Measurements from ENCODE around the gene ARVCF. TPM values are rescaled to one million over a fixed set of nuclear protein-coding genes. Genes with fewer than 3 reads are reported as not detected.

Gene ARVCF
- total RNA-seq, 1 donor from 2014 or later: 31.7 TPM

DNA sequence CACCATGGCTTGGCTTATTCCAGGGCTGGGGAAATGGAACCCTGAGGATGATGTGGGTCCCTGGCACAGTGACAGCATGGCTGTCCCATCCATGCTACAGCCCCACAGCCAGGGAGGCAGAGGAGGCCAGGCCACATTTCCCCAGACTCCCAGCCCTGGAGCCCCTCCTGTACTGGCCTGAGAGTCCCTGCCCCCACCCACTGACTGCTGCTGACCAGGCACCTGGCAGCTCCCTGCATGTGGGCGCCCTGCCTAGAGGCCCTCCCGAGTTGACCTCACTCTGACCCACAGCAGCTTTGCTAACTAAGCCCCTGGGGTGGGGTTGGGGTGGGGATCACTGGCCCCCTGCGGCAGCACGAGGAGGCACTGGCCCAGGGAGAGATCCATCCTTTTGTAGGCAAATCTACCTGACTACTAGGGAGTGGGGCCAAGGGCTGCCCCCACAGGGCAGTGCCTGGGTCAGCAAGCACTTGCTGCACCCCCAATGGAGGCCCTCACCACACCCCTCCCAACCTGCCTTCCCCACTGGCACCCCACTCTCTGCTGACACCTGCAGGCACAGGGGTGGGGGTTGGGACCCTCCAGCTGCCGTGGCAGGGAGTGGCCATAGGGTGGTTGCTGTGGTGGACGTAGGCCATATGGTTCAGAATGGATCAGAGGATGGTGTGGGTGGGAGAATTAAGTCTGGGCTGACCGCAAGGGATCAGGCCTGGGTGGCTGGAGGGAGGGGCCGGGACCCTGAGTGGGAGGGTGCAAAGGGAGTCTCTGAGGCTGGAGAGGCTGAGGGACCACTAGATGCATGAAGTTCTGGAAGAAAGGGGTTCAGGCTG lies 17.4 kb downstream of the ARVCF start:
- DNase-seq (ENCODE audit: low read depth): no peak

DNA sequence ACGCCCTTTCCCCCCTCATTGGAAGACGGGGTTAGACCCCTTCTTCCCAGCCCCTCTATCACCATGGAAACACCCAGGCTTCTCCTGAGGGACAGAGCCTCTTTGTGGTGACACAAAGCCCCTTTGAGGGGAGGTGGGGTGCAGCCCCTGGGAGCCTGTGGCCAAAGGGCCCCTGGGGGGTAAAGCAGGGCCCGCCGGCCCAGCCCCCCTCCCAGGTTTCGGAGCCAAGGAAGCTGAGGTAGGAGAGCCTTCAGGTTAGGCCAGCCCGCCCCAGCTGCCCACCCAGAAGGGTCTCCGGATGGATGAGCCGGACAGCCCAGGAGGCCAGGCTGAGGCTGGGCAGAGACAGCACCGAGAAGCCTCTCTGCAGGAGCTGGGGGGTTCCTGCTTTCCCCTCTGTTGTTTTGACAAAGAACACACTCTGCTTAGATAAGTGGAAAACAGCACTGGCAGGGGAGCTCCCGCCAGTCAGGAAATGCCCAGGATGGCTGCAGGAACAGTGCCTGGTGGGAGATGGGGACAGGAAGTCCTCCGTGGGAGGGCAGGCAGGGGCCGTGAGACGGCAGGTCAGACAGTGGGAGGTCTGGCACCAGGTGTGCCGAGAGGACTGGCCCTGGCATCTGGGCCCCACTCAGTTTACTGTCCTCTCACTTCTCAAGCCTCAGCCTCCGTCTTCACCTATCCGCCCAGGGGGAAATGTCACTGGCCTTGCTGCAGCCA lies 18.2 kb downstream of the ARVCF start:
- DNase-seq (ENCODE audit: low read depth): no peak

DNA sequence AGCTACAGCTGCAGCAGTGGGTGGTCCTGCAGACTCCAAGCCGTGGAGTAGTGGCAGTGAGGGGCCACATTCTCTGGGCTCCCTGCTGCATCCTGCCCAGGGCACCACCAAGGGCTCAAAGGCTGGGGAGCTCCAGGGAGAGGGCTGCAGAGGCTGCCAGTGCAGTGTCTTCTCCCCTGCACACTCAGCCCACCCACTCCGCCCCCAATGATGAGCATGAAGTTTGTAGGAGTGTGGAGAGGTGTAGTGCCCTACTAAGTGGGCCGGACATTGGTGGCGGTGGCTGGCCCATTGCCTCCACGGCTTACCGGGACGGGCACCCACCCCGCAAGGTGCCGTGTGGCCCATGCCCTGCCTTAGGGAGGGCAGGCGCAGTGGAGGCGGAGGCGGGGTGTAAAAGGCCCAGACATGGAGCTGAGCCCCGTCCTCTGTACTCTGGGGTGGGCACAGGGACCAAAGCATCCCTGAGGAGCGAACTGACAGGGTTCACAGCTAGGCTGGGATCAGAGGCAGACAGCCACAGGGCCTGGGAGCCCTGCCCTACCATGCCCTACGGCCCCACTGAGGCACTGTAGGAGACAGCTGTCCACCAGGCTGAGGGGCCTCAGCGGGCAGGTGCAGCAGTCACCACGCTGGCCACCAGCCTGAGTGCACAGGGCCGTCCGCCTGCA lies 18.9 kb downstream of the ARVCF start:
- no peak for DNase-seq (ENCODE audit: low read depth)

DNA sequence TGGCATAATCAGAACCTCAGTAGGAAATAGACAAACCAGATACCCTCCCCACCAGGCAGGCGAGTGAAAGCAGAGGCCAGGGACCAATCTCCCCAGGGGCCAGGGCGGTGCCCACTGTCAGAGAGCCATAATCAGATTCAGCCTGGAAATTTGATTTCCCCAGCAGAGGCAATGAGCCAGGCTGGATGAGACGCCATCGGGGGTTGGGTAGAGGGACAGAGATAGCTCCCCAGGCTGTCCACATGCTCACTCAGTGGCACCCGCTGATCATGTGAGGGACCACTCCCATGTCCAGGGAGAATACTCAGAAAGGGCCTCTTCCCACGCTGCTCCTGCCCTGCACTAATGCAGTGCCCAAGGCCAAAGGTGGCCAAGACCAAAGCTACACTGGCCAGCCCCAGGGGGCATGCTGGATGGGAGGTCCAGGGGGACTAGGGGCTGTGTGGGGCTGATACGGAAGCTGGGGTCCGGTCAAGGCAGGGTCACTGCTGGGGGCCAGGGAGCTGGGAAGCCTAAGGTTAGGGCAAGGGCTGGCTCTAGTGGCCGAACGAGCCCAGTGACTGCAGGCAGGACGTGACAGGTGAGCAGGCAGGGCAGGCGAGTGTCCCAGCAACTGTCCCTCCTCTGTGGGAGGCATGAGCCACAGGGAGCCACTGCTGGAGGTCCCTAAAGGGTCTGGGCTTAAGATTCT lies 19.8 kb downstream of the ARVCF start:
- no peak for DNase-seq (ENCODE audit: low read depth)

DNA sequence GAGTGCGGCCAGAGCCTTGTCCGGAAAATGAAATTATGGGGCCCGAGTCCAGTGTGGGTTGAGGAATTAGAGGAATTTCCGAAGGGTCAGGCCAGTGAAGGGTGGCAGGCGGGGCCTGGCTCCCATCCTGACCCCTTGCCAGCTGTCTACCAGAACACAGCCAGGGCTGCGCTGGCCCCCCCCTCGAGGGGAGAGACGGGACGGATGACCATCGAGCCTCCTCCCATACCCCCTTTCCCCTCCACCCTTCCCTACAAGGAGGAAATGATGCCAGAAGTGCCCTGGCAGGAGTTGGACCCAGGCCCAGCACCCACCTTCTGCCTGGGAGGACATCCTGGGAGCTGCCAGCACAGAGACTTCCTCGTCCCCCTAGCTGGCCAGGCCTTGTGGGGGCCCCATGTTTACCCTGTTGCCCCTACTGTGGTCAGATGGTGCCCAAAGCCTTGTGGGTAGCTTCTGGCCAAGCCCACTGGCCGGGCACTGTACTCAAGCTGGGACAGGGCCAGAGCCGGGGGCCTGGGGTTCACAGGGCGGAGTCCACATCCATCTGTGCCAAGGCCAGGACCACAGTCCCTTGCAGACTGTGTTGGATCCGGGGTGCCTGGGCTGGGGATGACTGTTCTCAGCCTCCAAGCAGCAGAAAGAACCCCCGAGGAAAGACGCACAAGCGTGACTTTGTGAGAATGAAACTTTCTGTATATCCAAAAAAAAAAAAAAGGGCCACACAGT lies 20.8 kb downstream of the ARVCF start:
- DNase-seq (ENCODE audit: low read depth): no peak

DNA sequence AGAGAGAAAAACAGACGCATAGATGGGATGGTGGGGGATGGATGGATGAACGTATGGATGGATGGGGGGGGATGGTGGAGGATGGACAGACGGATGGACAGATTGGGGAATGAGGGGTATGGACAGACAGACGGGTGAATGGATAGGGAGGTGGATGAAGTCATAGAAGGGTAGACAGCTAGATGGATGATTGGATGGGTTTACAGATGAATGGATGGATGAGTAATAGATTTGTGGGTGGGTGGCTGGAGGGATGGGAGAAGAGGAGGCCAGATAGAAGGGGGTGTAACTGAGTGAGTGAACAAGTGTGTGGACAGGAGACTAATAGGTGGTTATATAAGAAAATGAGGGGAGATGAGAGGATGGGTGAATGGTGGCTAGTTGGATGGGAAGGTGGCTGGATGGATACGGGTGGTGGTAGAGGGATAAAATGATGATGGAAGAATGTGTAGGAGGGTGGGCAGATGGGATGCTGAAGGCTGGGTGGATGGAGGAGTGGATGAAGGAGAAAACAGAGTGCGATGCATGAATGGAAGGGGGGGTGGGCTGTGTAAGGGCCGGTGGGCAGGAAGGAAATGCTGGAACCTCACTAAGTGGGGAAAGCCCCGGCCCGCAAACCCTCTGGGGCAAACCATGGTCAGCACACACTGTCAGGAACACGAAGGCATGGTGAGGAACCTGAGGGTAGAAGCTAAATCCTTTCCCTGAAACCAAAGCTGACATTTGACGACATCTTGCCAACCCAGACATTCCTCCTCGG lies 21.6 kb downstream of the ARVCF start:
- DNase-seq (ENCODE audit: low read depth): no peak

DNA sequence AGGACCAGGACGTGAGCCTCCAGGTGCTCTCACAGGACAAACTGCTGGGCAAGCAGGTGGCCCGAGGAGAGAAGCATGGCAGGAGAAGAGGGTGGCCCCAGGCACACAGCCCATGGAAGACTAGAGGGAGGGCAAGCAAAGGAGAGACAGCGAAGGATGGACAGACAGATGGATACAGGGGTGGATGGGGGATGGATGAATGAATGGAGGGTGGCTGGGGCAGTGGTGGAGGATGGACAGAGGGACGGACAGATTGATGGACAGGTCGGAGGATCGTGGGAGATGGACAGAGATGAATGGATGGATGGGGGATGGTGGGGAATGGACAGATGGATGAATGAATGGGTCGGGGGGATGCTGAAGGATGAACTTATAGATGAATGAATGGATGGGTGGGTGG lies 22.7 kb downstream of the ARVCF start:
- no peak for DNase-seq (ENCODE audit: low read depth)

DNA sequence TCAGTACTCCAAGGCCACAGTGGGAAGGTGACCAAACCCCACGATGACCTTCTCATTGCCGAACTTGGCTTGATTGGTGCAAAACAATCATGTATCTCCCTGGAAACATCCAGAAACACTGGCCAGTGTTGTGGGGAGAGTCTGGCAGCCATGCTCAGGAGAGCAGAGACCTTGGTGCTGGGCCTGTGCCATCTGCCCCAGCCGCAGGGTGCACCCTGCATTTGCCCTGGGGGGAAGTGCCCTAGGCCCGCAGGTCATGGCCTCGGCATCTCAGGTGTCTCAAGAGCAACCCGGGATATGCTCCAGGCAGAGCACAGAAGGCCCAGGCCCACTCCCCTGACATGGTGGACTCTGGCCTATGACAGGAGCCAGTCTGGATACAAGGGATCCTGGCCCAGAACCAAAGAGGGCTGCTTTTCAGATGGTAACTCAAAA lies 23.7 kb downstream of the ARVCF start:
- no peak for DNase-seq (ENCODE audit: low read depth)

DNA sequence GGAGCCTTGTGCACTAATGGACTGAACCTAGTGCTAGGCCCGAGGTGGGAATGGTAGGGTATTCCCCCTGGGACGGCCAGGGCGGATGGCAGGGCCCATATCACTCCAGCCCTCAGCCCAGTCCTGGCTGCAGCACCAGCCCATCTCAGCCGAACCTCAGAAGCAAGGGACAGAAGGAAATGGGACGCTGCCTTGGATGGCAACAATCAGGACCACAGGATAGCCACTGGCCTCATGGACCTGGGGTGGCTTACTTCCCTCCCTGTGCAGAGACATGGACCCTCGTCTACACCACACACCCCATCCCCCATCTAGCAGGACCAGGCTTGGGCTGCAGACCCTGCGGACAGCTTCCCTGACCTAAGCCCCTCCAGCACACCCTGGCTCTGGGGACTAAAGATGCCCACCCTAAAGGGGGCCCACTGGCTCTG lies 24.1 kb downstream of the ARVCF start:
- no peak for DNase-seq (ENCODE audit: low read depth)

DNA sequence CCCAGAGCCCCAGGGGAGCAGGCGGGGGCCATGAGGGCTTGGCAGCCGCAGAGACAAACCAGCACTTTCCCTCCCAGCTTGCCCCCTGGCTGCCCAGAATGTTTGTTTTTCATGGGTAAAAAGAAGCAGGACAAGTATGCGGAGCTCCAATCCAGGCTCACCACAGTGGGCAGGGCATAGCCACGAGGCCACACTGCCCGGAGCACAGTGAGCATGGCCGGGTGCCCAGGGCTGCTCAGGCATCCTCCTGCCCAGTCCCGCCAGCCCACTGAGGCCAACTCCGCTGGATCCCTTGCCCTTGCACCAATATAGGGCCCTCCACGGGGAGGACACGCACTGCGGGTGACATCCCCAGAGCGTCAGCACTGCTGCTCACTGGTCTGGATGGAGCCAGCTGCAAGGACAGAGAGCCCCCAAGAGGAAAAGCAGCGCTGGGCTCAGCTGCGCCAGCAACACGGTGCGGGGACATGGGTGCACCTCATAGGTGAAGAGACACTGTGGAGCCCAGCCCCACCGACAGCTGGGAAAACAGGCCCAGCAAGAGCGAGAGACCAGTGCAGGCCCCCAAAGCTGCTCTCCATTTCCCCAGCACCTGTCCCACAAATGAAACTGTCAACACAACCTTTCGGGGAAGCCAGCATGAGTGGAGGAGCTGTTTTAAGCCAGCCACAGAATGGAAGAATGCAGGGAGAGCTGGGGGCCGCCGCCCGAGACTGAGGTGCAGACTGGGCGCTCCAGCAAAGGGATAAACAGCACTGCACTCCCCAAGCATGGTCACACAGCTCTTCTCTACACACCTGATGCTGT lies 24.8 kb downstream of the ARVCF start:
- DNase-seq (ENCODE audit: low read depth): no peak

DNA sequence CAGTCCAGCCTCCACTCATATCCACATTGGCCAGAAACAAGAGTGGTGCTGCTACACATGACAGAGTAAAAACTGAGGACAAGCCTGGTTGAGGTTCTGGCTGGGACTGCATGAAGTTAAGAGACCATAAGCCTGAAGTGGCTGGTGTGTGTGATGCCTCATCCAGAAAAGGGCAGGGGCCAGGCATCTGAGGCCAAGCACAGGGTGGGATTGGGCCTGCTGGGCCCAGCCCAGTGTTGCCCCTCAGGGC lies 25.3 kb downstream of the ARVCF start:
- no peak for DNase-seq (ENCODE audit: low read depth)

DNA sequence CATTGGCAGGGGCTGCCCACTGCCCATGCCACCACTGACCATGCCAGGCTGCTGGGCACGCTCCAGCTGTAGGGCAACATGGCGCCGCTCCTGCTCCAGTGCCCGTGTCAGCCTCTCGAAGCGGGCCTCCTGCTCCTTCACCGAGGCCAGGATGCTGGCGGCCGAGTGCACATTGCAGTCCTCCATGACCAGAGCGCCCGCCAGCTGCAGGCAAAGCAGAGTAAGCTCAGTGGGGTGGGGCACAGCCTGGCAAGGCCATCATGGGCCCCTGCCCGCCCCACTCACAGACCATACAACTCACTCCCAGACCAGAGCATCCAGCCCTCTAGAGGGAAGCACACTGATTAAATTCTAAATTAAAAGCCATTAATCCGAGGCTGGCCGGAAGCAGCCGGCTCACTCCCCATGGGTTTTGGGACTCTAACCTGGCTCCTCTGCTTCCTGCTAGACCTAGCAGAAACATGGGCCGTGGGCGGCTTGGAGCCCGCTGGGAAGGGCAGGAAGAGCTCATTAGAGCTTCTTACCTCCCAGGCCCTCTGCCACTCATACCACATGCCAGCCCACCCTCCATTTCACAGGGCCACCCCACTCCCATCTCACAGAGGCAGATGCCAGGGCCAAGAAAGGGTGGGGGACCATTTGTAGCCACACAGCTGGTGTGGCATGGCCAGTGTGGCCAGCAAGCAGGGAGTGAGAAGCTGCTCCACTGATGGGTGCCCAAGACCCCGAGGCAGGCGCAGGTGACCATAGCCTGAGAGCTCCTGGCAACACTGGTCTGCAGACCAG lies 25.8 kb downstream of the ARVCF start:
- no peak for DNase-seq (ENCODE audit: low read depth)

DNA sequence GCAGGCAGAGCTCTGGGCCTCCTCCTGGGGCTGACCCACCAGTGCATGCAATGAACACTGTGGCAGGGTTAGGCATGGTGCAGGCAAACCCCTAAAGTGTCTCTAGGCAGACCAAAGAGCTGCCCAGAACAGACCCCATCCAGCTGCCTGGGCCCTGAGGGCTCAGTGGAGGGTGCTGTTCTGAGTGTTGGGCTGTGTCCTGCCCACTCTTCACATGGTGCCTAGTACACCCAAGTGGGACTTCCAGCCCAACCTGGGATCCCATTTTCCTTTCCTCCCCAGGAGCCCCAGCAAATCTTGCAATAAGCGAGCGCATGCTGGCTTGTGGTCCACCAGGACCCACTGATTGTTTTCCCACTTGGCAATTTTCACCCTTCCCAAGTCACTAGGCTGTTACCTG lies 26.4 kb downstream of the ARVCF start:
- no peak for DNase-seq (ENCODE audit: low read depth)

DNA sequence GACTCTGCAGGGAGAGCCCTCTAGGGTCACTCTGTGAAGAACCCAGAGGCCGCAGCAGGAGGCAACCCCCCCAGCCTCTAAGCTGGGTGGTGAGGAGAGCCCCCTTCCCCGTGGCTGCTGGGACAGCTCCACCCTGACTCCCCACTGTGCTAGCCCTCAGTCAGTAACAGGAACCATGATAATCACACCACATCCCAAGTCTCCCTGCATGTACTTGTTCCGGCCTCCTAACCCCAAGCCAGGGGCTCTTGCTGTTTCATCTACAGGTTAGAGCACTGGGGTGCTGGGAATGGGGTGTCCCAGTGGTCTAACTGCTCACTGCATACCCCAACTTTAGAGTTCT lies 26.9 kb downstream of the ARVCF start:
- no peak for DNase-seq (ENCODE audit: low read depth)

DNA sequence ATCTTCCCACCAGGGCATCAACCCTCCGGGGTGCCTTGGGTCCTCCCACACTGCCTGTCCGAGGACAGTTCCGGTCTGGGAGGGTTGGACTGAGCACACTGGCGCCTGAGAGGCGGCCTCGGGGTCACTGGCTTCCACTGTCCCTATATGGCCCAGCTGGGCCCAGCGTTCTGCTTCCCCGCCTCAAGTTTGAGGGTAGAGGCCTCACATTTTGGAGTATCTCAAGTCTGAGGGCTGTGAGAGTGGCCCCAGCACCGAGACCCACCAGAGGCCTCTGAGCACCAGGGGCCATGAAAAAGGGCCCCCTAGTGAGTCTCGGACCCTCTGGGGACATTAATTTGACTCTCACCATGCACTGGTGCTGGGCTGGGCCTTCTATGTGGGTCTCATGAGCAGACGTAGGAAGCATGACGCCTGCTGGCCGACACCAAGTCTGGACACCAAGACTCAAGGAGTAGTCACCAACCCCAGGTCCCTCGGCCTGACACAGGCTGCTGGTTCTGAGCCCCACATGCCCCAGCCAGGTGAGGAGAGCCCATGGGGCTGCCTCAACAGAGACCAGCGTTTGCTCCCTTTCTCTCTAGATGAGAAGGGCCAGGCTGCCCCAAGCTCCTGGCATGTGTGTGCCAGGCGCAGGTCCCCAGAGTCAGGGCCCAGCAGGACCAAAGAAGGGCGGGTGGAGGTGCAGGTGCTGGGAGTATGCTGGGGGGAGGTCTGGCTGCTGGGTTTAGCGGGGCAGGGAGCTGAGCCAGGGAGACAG lies 27.5 kb downstream of the ARVCF start:
- no peak for DNase-seq (ENCODE audit: low read depth)

DNA sequence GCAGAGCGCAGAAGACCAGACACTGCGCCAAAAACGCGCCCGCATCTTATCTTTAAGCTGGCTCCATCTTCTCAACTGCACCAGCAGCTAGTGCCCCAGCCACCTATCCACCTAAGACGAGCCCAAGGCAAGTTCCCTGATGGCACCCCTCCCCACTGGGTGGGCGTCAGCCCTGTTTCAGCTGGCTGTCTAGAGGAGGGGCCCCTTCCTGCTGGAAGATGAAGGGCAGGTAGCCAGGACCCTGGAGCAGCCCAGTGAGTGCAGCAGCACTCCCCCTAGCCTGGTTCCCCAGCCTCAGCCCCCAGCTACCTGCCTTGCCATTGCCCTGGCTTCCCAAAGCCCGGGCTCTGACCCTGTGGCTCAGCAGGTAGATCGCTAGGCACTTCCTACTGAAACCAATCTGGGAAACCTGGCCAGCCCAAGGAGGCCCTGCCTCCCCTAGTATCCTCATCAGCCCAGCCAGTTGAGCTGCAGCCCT lies 28.3 kb downstream of the ARVCF start:
- no peak for DNase-seq (ENCODE audit: low read depth)

DNA sequence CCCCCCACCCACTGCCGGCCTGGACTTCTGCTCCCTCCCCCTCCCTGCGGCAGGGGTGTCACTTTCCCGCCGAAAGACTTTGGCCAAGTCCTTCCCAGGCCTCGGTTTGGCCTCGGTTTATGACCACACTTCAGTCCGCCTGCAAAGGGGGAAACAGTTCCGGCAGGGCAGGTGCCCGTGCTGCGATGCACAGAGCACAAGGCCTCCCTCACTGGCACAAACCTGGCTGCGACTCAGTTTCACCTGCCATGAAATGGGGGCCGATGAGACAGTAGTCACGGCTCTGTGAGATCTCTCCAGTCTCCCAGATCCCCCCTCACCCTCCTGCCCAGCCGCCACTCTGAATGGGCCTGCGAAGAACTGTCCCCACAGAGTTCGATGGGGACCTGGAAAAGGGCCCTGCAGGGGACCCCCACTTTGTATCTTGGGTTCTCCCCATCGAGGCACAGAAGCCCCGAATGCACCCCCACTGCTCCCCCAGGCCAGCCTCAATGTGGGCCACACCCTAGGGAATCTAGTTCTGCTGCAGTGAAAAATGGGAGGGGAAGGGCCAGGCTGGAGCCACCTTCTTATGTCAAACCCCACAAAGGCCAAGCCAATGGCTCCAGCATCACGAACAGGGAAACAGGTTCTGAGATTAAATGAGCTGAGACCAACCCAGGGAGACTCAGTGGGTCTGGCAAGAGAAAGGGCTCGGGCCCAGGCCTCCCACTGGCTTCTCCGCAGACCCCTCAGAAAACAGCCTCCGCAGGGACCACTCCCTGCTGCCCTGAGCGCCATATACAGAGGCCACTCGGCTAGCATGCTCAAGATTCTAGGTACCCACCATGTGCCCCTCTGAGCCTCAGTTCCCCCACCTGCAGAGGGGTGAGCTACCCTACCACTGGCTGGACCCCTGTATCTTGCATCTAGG lies 29.0 kb downstream of the ARVCF start:
- DNase-seq (ENCODE audit: low read depth): no peak
